NCI-H2227 treated with DMSO at 0.1 percent for 48 hours (cell line): ENCODE results near the gene DOC2A.
"Not testable (repeated sequence)": the region's sequence is repeated elsewhere in the genome, so short reads cannot be mapped to it uniquely, and the experiment has no call there.

Experiments used
- DNase-seq: peaks from one replicate; lab custom pipeline; 2025; lab: John Stamatoyannopoulos, UW

DOC2A gene

GRCh38 chr16:30010844-30011713 is at the start of gene DOC2A:
DOC2A (minus strand) TSS chr16:30011027; CDS start chr16:30010222, 805 bp downstream.
- peak; percentile 58 for DNase-seq

DNA sequence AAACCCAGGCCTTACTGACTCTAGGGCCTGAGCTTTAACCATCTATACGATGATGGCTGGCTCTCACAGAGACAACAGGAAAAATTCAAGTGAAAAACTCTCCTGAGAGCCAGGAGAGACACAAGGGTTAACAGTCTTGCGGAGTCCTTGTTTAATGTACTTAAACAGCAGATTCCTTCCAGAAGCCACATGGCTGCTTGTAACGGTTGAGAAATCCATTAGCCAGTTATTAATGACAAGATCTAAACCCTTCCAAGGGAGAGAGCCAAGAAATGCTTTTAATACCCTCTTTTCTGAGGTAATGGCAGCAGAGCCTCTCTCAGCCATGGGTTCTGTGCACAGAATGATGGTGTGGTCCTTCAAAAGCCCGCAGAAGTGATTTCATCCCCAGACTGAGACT is 49.5 kb upstream of the DOC2A start:
- no peak for DNase-seq

DNA sequence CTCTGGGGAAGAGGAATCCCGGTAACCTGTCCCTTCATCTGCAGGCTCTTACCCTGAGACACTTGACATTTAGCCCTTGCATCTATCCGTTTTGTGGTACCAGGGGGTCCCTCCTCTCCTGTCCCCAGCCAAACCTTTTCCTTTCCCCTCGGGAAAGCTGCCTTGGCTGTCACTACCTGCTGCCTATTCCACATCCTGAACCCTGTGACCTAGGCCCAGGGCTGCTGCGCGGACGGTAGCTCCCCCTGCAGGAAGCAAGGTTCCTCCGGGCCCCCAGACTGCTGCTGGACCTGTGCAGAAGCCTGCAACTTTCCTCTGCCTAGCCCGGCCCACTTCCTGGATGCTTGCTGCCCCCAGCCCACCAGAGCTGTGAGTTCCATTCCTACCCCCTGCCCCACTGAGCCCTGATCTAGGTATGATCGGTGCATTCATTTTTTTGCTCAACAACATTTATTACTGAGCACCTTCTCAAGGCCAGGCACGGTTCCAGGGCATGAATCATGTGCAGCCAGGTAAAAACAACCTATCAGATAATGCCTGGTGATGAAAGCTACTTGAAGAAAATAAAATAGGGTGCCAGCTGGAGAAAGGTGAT is 44.2 kb upstream of the DOC2A start:
- DNase-seq: no peak

GRCh38 chr16:30054451-30054850 is 43.6 kb upstream of the DOC2A start:
- DNase-seq: no peak

DNA sequence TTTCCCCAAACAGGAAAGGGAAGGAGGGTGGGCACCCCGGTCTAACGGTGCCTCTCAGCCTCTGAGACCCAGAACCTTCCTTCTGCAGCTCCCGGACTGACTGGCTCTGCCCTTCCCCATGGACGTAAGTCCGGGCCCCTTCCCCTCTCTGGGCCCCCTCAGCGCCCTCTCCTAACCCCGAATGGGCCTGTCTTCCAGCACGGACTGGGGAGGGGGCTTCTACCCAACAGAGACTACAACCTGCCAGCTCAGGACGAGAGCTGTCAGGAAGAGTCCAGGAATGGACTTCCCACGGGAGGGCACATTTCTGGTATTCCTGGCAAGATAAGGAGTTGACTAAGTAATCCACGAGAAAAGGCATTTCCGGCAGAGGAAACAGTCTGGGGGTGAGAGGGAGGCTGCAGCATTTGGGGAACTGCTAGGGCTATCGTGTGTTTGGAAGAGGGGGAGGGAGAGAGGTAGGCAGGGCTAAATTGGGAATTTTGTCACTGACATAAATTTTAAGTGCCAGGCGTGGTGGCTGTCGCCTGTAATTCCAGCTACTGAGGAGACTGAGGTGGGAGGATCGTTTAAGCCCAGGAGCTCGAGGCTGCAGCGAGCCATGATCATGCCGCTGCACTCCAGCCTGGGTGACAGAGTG is 42.7 kb upstream of the DOC2A start:
- DNase-seq: no peak

- DNase-seq: peak; percentile 92
Observed at GRCh38 chr16:30052671-30053372, 42.0 kb upstream of the DOC2A start.

DNA sequence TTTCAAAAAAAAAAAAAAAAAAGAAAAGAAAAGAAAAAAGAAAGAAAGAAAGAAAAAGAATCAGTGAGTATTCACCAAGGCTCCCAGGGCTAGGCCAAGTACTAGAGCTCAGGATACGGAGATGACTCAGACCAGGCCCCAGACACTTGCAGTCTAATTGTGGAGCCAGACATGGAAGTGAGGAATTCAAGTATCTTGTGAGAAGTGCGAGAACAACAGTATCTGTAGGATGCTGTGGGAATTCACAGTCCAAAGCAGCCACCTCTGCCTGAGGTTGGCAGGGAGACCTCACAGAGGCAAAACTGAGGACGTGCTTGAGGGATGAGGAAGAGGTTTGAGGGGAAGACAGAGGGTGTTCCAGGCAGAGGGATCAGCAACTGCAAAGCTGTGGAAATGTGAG is 40.7 kb upstream of the DOC2A start:
- DNase-seq: no peak

GRCh38 chr16:30049871-30050270 is 39.0 kb upstream of the DOC2A start:
- no peak for DNase-seq

- DNase-seq: no peak
Observed at GRCh38 chr16:30046588-30046987, 35.8 kb upstream of the DOC2A start.

- DNase-seq: no peak
Observed at GRCh38 chr16:30046178-30046577, 35.4 kb upstream of the DOC2A start.

DNA sequence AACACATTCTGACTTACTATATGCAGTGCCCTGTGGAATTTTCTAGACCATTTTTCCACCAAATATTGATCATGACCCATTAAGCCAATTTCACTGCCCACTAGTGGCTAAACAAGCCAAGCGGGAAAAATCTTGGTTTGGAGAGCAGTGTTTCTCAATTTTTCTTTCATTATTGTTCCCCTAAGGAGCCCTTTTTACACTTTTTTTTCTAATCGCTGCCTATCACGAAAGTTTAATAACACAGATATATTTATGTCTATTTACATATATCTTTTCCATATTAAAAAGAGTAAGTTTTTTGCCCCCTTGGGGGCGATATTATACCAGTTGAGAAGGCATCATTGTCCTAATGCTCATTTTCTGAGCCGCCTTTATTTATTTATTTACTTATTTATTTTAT is 31.0 kb upstream of the DOC2A start:
- DNase-seq: no peak

GRCh38 chr16:30040690-30041089 is 29.9 kb upstream of the DOC2A start:
- not testable (repeated sequence) for DNase-seq

DNA sequence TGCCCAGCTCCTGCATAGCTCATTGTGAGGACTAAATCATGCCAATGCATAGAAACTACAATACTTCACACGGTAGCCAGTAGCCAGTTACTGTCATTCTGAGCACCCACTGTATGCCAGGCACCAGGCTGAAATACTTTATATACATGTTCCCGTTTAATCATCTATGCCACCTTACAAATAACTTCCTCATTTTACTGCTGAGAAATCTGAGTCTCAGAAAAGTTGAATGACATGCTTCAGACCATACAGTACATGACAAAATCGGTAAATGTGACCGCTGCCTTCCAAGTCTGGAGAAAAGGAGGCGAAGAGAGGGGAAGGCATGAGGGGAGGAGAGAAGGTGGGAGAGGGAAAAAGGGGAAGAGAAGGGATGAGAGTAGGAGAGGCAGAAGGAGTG is 29.4 kb upstream of the DOC2A start:
- DNase-seq: no peak

- no peak for DNase-seq
Observed at GRCh38 chr16:30033270-30033669, 22.4 kb upstream of the DOC2A start.

GRCh38 chr16:30032083-30032819 is 21.4 kb upstream of the DOC2A start:
- peak; percentile 85 for DNase-seq

DNA sequence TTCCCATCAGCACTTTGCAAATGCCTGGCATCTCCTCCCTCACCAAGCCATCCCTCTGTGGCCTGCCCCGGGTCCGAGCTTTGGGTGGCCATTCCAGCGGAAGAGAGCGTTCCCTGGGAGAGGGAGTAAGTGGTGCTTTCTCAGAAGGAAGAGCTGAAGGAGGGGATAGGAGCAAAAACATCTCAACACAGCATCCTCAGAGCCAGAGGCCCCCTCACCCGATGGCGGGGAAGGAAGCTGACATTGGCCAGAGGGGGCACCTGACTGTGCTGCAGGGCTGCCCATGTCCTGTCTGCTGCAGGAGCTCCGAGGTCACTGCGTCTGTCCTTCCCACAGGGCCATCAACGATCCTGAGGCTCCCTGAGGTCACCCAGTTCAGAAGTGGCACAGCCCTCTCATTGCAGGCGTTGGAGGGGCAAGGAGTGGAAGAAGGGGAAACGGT is 20.7 kb upstream of the DOC2A start:
- no peak for DNase-seq

DNA sequence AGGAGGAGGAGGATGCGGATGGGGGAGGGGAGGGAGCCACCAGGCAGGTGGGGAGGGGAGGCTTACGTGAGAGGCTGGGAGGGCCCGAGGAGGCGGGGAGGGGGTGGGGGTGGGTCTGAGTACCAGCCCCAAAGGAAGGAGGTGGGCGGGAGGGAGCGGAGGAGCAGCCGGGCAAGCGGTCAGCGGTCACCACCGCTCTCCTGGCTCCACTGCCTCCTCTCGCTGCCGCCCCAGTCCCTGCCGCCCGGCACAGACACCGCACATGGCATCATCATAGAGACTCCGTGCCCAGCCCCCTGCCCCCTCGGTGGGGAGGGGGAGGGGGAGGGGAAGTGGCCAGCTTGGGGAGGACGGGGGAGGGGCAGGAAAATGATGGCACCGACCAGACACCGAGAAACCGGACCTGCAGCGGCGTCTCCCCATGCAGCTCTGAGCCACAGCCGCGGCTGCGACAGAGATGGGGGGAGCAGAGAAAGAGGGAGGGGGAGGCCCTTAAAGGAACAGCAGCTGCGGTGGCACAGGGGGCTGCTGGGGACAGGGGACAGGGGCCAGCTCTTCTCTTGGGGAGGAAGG is 20.1 kb upstream of the DOC2A start, which contains the start of gene TLCD3B:
Gene TLCD3B (minus strand): TSS at position 431 of the 573 bp plus-strand sequence. CDS start 744 bp downstream, outside the sequence.
- peak; percentile 49 for DNase-seq

DNA sequence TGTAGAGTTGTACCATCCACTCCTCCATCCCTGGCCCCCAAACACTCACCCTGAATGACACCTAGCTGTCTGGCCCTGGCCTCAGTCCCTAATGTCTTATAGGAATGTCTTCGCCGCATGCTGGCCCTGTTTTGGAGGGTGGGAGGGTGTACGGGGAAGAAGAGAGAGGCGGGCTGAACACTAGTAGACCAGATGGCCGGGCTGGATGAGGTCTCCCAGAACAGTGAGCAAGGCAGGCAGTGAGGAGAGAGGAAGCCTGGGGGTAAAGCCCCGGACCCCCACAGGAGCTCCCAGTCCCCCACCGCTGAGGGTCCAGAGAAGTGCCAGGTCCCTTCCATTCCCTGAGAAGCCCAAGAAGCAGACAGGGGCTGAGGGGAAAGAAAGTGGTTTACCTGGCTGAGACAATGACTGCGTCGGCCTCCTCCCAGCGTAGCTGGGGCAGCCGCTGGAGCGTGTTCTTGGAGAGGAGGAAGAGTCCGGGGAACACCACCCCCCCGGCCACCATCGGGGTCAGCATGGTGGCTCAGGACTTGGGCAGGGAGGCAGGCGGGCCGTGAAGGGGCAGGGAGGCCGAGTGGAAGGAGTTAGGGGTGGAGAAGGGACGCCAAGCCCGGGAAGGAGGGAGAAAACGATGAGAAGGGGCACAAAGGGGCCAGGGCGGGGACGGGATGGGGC is 19.3 kb upstream of the DOC2A start:
- no peak for DNase-seq

DNA sequence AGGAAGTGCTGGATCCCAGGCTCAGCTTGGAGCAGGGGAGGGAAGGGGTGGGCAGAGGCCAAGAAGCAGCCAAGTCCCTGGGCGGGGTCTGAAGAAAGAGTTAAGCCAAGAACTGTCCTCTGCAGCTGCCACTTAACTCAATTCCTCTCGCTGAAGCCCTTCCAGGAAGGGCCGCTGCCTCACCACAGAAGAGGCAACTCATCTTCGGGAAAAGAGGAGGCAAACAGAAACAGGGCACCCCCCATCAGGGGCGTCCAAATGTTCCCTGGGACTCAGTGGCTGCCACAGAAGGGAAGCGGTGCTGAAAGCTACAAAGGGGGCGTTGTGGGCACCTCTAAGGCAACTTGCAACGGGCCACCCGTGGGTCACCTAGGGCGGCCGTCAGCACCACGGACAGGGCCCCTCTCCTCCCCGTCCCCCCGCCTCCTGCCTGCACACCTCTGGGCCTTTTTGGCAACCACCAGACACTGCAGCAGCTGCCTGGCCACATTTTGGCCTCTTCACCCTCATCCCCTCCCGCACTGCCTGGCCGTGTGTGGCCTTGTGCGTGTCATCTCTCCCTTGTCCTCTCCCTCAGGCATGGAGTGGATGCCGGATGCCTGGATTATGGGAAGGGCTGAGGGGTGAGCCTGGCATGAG is 17.7 kb upstream of the DOC2A start:
- DNase-seq: no peak
